SKM-1 treated with dmso at 0.1 percent for 144 hours (cell line): ENCODE results near the gene DSCAML1.
"Not testable (repeated sequence)": the region's sequence is repeated elsewhere in the genome, so short reads cannot be mapped to it uniquely, and the experiment has no call there.

Experiments used
- DNase-seq: peaks from one replicate; lab custom pipeline; 2025; ENCODE audit not compliant: unreplicated experiment; lab: John Stamatoyannopoulos, UW

Gene DSCAML1

DNA sequence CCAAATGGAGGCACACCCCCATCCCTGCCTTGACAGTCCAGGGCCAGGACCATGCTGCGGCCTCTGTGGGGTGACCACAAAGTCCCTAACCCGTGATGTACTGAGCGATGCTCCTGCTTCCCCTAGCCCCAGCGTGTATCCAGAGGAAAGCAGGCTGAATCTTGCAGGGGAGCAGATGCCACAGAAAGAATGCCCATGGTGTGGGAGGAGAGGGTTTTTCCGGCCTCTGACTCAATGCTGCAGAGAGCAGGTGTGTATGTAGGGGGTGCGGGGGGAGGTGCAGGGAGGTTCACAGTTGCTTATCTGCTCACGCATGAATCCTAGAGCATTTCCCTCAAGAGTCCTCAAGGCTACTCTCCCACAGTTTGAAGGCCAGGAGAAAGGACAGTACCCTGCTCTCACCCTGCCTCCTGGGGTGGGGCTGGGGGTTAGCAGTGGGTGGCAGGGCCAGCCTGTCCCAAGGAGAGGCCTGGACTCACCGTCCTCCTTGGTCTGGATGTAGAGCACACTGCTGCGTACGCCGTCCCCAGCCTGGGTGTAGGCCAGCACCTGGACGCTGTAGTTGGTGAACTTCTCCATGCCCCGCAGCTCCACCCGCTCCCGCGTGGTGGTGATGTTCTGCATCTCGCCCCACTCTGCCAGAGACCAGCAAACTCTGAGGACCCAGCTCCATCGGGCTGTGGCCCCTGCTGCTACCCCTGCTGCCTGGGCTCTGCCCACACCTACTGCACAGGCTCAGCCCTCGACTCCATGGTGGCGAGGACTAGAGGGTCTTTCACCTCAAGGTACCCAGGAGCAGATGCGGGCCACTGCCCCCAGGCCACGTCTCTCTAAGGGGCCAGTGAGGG is 338.5 kb downstream of the DSCAML1 start:
- no peak for DNase-seq

DNA sequence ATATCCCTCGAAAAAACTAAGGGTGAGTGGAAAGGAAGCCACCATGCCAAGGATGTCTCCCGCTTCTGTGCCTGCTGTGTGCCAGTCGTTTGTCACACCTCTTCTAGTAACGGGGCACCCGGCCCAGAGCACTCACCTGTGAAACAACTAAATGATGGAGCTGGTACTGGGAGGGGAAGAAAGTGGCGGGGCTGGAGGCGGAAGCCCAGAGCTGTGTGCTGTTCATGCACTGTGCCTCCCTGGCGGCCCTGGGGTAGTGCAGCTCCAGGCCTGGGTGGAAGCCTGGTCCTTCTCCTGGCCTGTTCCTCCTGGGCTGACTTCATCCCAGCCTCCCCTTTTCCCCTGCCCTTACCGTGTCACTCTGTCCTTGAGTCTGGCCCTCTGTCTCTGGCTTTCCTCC is 339.2 kb downstream of the DSCAML1 start:
- no peak for DNase-seq

DNA sequence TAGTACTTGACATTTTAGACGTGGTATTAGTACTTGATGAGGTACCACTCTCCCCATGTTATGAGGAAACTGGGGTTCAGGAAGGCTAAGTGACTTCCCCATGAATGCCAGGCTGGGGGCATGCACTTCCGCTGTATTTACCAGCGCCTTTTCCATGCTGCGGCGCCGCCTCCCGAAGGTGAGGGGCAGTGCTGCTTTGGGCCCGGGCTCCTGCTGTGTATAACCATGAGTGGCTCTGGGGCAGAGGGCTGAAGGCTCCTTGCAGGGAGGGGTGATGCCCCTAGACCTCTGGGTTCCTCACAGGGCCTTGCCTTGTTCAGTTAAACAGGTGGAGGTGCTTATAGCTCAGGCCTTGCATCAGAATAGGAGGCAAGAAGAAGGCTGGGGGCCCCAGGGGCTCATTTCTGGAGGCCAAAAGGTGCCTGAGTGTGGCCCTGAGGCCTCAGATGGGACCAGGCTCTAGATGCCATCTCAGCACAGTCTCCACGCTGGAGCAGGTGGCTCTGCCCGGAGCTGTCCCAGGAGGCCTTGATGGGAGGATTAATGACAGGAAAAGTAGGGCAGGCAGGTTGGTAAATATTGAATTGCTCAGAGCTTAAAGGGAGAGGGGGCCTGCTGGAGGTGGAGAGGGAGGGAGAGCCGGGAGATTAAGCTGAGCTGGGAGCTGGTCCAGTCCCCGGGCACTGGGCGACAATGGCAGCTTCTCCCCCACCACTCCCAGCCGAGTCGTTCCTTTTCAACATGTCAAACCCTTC is 339.8 kb downstream of the DSCAML1 start:
- DNase-seq, result no peak

DNA sequence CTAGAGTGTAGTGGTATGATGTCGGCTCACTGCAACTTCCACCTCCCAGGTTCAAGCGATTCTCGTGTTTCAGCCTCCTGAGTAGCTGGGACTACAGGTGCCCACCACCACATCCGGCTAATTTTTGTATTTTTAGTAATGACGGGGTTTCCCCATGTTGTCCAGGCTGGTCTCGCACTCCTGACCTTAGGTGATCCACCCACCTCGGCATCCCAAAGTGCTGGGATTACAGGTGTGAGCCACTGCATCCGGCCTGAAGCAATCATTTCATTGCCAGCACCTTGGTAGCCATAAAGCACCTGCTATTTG is 340.3 kb downstream of the DSCAML1 start:
- not testable (repeated sequence) for DNase-seq

DNA sequence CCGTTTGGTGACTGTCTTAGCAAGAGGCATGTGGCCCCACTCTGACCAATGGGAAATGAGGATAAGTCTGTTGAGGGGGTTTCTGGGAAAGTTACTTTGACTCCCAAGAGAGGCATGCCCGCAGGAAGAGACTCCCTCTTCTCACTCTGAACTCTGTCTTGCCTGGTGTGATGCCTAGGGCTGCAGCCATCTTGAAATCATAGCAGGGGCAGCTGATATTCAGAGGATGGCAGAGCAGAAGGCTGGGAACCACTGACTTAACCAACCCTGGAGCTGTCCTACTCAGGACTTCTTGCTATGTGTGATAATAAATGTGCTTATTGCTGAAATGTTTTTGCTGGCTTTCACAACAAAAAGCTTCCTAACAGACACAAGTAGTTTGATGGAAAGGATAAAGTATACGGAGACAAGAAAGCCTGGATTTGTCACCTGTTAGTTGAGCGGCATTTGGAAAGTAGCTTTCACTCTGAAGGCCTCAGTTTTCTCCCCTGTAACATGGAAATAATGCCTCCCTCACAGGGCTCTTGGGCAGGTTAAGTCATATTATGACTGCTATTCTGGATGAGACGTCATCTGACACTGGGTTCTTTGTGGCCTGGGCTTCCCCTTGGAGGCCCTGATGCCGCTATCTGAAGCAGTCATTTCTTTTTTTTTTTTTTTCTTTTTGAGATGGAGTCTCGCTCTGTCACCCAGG is 340.8 kb downstream of the DSCAML1 start:
- no peak for DNase-seq

DNA sequence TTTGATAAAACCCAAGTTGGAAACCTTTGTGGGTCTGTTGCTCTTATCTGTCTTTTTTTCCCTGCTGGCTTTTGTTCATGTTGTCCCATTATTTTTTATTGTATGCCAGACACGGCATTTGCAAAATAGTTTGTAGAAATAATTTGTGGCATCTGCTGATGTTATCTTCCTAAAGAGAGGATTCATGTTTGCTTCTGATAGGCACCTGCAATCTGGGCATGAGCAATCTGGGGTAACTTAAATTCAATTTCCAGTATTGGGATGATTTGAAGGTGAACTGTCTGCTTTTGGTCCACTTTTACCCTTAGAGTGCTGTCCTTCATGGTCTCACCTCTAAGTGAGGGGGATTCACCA is 342.5 kb downstream of the DSCAML1 start:
- DNase-seq, result no peak

DNA sequence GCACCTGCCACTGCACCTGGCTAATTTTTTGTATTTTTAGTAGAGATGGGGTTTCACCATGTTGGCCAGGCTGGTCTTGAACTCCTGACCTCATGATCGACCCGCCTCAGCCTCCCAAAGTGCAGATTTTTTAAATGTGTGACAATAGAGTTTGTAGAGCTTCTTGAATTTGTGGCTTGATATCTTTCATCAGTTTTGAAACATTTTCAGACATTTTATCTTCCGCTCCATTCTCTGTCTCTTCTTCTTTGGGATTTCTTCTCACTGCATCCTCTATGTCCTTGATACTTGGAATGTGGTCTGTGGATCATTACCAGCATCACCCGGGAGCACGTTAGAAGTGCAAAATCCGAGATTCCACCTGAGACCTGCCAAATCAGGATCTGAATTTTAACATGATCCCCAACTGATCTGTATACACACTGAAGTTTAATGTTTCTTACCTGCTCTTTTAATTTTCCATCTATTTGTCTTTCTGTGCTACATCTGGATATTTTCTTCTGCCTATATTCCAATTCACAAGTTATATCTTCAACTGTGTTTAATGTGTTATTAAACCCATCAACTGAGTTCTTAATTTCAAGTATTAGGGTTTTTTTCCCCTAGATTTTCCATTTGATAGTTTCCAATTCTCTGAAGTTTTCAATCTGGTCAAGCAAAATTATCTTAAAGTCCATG is 343.0 kb downstream of the DSCAML1 start:
- DNase-seq, result no peak

DNA sequence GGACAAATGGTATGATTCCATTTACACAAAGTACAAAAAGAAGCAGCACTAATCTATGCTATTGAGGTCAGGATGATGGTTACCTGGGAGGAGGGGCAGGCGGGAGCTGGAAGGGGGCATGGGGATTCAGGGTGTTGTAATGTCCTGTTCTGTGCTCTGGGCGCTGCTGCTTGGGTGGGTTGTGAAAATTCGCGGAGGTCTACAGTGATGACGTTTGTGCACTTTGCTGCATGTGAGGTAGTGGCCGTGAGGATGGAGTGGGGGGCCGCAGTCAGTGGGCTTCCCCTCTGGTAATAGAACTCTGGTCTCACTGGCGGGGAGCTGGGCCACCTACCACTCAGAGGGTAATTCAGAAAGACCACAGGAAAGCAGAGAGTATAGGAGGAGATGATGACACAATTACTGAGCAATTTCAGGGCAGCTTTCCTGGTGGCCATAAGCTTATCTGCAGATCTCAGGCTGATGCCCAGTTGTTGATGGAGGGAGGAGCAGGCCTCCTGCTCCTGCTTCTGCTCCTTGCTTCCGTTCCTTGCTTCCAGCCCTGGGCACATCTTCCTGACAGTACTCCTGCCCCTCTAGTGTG is 347.8 kb downstream of the DSCAML1 start:
- DNase-seq, result no peak

DNA sequence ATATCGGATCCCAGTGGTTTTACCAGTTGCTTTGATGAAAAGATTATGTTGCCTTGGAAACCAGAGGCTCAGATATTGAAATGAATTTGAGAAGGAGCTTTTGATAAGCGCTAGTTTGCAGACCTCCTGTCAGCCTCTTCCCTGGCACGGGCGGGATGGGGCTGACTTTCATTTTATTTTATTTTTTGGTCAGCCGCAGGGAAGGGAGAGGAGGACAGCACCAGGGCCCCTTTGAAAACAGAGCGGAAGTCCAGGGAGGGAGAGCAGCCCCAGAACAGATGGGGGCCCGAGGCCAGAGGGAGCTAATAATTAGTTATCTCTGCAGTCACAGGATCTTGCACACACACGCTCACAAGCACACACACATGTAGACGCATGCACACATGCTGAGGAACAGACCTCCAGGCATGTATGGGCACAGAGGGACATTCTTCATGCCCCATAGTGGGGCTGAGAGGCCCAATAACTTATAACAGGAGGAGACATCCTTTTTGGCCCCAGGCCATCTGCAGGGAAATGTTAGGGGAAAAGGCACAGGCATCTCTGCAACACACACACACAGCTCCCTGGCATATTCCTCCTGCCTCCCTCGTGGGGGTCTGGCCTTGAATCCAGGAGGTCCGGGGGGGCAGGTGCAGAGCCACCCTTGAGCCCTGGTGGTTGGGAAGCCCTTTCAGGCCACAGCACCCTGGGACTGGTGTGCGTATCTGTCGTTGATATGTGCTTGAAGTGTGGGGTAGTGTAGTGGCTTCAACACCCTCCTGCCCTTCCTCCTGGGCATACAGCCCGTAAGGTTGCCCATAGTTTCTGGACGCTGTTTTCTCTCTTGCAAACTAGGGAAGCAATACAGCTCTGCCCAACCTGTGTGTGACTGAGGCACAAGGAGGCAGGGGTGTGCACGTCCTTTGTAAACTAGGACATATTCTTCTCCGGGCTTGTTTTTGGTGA is 352.0 kb downstream of the DSCAML1 start:
- DNase-seq, result no peak

DNA sequence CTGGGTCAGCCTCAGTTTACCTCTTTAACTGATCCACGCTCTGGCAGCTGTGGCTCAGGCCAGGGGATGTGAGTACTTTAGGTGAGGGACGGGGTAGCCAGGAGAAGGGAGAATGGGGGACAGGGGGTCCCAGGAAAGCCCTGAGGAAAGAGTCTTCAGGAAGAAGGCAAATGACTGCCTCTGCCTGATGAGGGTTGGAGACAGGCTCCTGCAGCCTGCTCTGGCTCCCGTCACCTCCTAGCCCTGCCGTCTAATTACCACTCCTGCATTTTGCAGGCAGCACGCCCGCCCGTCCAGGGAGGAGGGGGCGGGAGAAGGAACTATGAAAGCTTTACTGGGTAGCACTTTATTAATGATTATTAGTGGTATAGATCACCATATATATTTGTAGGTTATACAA is 352.8 kb downstream of the DSCAML1 start:
- no peak for DNase-seq

DNA sequence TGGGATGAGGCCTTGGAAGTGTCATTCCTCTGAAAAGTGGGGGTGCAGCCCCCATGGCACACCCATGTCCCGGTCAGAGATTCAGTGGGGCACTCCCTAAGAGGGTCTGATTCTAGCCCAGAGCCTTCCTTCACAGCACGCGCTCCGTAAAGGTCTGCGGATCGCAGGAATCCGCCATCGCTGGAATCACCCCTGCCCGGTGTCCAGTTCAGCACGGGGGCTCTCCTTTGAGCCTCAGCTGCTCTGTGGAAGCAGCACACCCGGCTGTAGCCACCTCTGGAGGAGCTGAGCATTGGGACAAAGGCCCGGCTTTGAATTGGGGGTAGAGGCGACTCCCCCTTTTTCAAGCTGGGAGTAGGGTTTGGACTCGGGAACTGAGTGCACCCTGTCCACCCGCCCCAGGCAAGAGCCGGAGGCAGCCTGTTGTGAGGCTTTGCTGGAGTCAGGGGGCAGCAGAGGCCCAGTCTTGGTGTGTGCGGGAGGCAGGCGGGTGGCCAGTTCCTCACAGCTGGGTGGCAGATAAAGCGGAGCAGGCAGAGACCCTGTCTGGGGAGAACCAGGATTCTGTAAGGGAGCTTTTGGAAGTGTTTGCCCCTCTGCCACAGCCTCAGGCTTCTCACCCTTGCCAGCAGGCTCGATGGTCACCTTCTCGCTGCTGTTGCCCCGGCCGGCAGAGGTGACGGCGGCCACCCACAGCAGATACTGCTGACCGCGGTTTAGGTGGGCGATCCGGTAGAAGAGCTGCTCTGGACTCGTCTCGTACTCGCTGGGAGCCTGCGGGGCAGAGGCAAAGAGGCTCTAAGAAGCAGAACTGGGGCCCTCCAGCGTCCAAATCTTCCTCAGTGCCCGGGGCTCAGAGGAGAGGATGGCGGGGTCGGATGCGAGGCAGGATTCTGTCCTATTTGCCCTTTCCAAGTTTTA is 353.5 kb downstream of the DSCAML1 start:
- DNase-seq, result peak; percentile 2

DNA sequence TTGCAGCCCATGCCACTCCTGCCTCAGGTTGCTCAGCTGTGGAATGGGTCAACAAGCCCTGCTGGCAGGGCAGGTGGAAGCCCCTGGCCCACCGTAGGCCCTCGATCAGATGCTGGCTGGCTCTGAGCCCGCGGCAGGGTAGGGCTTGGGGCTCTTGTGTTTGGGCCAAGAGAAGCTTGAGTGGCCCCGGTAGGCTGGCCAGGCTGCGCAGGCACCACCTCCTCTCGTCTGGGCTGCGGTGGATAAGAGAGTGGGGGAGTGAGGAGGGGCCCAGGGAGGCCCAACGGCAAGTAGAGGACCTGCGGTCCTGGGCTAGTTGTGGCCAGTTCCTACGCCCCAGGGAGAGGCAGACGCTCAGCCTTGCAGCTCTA is 354.2 kb downstream of the DSCAML1 start:
- DNase-seq, result no peak

DNA sequence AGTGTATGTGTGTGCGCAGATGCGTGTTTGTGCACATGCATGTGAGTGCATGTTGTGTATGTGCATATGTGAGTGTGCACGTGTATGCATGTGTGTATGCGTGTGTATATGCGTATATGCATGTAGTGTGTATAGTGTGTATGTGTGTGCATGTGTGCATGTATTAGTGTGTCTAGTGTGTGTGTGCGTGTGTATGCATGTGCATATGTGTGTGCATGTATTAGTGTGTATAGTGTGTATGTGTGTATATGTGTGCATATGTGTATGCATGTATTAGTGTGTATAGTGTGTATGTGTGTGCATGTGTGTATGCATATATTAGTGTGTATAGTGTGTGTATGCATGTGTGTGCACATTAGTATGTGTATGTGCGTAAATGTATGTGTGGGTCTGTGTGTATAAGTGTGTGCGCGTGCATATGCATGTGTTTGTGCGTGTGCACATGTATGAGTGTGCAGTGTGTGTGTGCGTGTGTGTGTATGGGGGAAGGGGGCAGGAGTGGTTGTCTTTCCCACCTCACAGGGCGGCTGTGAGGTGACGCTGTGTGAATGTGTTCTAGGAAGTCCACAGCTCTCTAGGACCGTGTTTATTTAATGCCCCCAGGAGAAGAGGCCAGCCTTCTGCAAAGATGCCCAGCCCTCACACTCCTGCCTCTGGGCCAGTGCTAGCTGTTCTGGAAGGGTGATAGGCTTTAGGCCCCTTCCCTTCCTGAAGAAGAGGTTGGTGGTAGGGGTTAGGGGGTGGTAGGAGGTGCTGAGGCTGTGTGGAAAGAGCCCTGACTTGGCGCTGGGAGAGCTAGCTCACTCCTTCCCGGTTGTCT is 354.8 kb downstream of the DSCAML1 start:
- DNase-seq, result no peak

DNA sequence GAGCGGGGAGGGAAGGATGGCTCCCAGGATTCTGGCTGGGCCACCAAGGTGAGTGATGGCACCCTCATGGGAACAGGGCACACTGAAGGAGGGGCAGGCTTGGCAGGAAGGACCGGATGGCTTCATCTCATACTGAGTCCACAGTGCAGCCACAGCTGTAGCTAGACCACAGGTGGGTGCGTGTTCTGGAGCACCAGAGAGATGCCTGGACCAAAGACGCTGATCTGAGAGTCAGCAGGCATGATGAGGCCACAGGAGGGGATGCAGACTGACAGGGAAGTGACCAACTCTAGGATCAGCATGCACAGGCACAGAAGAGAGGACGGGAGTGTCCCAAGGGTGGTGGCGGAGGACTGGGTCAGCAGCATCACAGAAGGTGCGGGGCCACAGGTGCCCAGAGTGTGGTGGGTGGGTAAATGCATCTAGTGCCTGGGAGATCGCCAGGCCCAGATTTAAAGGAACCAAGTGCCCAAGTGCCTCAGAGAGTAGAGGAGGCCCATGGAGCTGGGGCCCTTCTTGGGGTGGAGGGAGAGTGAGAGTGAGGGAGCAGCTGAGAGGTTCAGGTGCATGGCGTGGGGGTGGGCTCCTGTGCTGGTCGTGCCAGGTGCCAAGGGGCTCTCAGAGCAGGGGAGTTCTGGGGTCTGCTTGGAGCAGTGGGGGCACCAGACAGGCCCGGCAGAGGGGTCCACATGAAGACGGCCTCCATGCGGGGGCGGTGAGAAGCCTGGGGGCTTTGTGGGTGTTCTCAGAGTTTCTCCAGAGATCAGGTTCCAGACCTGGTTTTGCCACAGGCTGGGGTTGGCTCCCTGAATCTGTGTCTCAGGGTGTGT is 355.7 kb downstream of the DSCAML1 start:
- DNase-seq, result no peak

DNA sequence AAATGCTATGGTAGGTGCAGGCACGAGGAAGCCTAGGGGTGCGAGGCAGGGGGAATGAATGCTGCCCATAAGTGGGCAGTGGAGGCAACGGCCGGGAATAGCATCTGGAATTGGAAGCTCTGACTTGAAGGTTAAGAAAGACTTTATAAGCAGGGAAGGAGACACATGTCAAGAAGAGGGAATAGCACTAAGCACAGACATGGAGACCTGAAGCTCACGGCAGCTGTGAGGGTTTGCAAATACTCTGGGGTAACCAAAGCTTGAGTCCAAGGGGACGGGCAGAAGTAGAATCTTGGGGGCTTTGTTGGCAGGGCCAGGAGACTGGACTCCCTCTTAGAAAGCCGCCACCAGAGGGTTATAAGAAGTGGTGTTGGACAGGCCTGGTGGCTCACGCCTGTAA is 356.8 kb downstream of the DSCAML1 start:
- DNase-seq, result no peak

DNA sequence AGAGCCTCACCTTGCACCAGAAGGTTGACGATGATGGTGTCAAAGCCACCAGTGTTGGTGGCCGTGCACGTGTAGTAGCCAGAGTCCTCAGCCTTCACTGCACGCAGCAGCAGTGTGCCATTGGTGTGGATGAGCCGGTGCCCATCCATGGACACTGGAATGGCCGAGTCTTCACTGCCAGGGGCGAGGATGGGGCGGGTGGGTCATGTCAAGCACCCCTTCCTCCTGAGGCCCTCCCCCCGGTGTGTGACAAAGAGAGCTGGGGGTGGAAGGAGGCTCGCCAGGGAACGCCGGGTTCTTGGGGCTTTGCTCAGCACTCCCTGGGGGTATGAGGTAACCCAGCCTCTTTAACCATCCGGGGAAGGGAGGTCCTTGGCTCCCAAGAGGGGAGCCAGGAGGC is 357.8 kb downstream of the DSCAML1 start:
- DNase-seq, result no peak

DNA sequence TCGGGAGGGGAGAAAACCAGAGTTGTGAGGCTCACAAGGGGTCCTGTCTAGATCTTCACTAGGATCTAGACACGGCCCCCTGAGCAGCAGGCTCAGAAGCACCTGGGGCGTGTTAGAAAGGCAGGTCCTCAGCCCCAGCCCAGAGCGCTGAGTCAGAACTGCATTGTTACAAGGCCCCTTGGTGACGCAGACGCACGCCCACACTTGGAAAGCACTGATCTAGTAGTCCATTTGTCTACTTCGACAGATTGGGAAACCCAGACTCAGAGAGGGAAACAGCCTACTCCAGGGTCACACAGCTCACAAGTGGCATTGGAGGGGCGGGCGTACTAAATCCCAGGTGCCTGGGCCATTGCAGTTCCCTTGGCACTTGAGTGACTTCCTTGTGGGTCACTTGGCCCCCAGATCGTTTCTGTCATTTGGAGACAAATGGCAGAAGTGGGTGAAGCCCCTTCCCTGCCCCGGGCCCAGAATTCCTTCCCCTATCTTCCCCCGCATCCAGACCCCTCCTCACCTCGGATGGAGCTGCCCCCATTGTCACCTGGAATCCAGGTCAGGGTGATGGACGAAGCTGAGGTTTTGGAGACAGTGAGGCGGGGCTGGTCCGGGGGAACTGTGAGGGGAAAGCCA is 358.5 kb downstream of the DSCAML1 start:
- DNase-seq, result no peak
